AG10803 (cell line): ENCODE measurements around the gene DZIP3.
"Not testable (repeated sequence)": the region's sequence is repeated elsewhere in the genome, so short reads cannot be mapped to it uniquely, and the experiment has no call there.

Experiments used
- DNase-seq: peaks from one replicate; pipeline ENCODE4 v3.0.0; 2010; ENCODE audit warnings: low read depth
- H3K4me3 ChIP-seq: 2 replicates; pipeline ENCODE4 v1.5.1; 2011; ENCODE audit warnings: mild to moderate bottlenecking, low read length, control low read depth
- CTCF ChIP-seq: conservative IDR thresholded peaks from 2 replicates; pipeline ENCODE4 v1.5.1; 2011; ENCODE audit warnings: mild to moderate bottlenecking, low read length, control low read depth, inconsistent platforms

Gene DZIP3

GRCh38 chr3:108610651-108611050 lies 21.1 kb downstream of the DZIP3 start:
- no peak overlapping the region for H3K4me3 ChIP-seq
- no peak for DNase-seq
- TF ChIP-seq CTCF = no peak

- not testable (repeated sequence) for H3K4me3 ChIP-seq, DNase-seq
Measured at GRCh38 chr3:108616090-108616489, 26.6 kb downstream of the DZIP3 start.

GRCh38 chr3:108620250-108620649 lies 30.7 kb downstream of the DZIP3 start:
- no peak overlapping the region for H3K4me3 ChIP-seq
- no peak for DNase-seq
- TF ChIP-seq CTCF = no peak

GRCh38 chr3:108623504-108623903 lies 34.0 kb downstream of the DZIP3 start:
- DNase-seq = no peak
- H3K4me3 ChIP-seq = no peak overlapping the region
- TF ChIP-seq CTCF = no peak

GRCh38 chr3:108629974-108630373 lies 40.5 kb downstream of the DZIP3 start:
- TF ChIP-seq CTCF = no peak
- no peak for DNase-seq
- H3K4me3 ChIP-seq = no peak overlapping the region

GRCh38 chr3:108642526-108642925 lies 53.0 kb downstream of the DZIP3 start:
- DNase-seq = no peak
- no peak for TF ChIP-seq CTCF

GRCh38 chr3:108645364-108645763 lies 55.8 kb downstream of the DZIP3 start:
- DNase-seq = no peak
- no peak for TF ChIP-seq CTCF
- H3K4me3 ChIP-seq = no peak overlapping the region

More at GRCh38 chr3:108642526-108642925, 53.0 kb downstream of the DZIP3 start:
- H3K4me3 ChIP-seq = no peak overlapping the region

GRCh38 chr3:108655664-108656063 lies 66.1 kb downstream of the DZIP3 start:
- DNase-seq, H3K4me3 ChIP-seq: not testable (repeated sequence)
